Measurements from ENCODE around the gene DGAT2L6. TPM values are rescaled to one million over a fixed set of nuclear protein-coding genes. Genes with fewer than 3 reads are reported as not detected.

Gene DGAT2L6
- total RNA-seq, 1 experiment from 2014 or later = not detected

- Histone ChIP-seq H4K20me1 (ENCODE audit: control insufficient read depth, insufficient read depth, insufficient read length) (no peaks in the 10 kb centered on the region), H4K8ac (replicated peaks; ENCODE audit: insufficient read length, low read depth, low read length) (no peak overlapping the region), H4K91ac (ENCODE audit: insufficient read length, low read depth, low read length) (no peak overlapping the region), H3K4me2 (ENCODE audit: insufficient read depth, insufficient read length, low read length) (no peak overlapping the region), H3K27me3 (ENCODE audit: insufficient read depth, low read length) (no peaks in the 10 kb centered on the region), H2BK12ac (ENCODE audit: insufficient read length, low read depth, low read length) (no peak overlapping the region), H4K5ac (ENCODE audit: insufficient read length, low read depth, low read length) (no peak overlapping the region), H3K56ac (ENCODE audit: insufficient read length, low read depth, low read length) (no peak overlapping the region), H3K23ac (ENCODE audit: insufficient read length, low read depth, low read length) (no peak overlapping the region), H2AK5ac (ENCODE audit: insufficient read length, low read length) (no peak overlapping the region), H3K79me2 (ENCODE audit: insufficient read depth, low read length) (peaks cover 2% of the 10 kb centered on the region; the same call in 1 of the 2 replicates), H3K79me1 (ENCODE audit: insufficient read depth, low read depth, low read length, poor library complexity, severe bottlenecking) (no peaks in the 10 kb centered on the region), H2AFZ (ENCODE audit: low read length) (no peak overlapping the region), H2BK5ac (ENCODE audit: insufficient read length, low read length) (no peak overlapping the region), H3T11ph (ENCODE audit: low read length) (no peak overlapping the region), H2BK120ac (ENCODE audit: low read depth, low read length, poor library complexity, severe bottlenecking) (no peak overlapping the region), H3K18ac (ENCODE audit: insufficient read length, low read depth, low read length) (no peak overlapping the region), H3K23me2 (ENCODE audit: insufficient read length, low read depth, low read length, poor library complexity, severe bottlenecking) (no peaks in the 10 kb centered on the region), H3K4ac (ENCODE audit: low read depth, low read length) (no peak overlapping the region), H3K9me3 (ENCODE audit: control insufficient read depth, low read depth, low read length) (peaks cover 43% of the 10 kb centered on the region), H3K9ac (ENCODE audit: extremely low read depth, insufficient read length, low read length) (no peak overlapping the region), H3K27ac (ENCODE audit: insufficient read length, low read depth, low read length) (no peak overlapping the region), H2BK15ac (ENCODE audit: low read depth, low read length) (no peak overlapping the region), H3K14ac (ENCODE audit: insufficient read depth, low read length) (no peak overlapping the region), H2BK20ac (ENCODE audit: low read depth, low read length, poor library complexity, severe bottlenecking) (no peak overlapping the region), H3K4me1 (ENCODE audit: insufficient read depth, low read length) (no peaks in the 10 kb centered on the region)
- TF ChIP-seq CTCF (conservative IDR thresholded peaks at IDR 0.05) = no peak
- no CpG with 5 or more reads among the region's 2 CpGs for WGBS (ENCODE audit: extremely low coverage, insufficient read length, low lambda C conversion rate)
- H3K4me3 Mint-ChIP-seq = no peak overlapping the region
- no peak for DNase-seq
- H3K36me3 Mint-ChIP-seq (ENCODE audit: insufficient read depth in 1 of 3, low read depth in 3 of 3) = peaks cover 31 to 57% (median 53%) of the 10 kb centered on the region in 3 experiments
- H3K27ac Mint-ChIP-seq = peak overlapping the region in 1 of 3 experiments; percentile 96; a peak in 1 of 7 replicates
- H3K4me1 Mint-ChIP-seq = peaks cover 0 to 14% of the 10 kb centered on the region in 2 experiments; a peak in 2 of 4 replicates
- H3K9me3 Mint-ChIP-seq = peaks cover 61 to 70% of the 10 kb centered on the region in 2 experiments
- H3K27me3 Mint-ChIP-seq (ENCODE audit: low read depth) = no peaks in the 10 kb centered on the region
Observed at GRCh38 chrX:70138622-70139021, 38.7 kb upstream of the DGAT2L6 start.
